HCT116 (cell line): Measurements from ENCODE around the gene HOXB7. TPM values are rescaled to one million over a fixed set of nuclear protein-coding genes. Genes with fewer than 3 reads are reported as not detected.

Source experiments
- ATAC-seq: fragments of 200-7000 bp; cut with Tn5 transposase; 2 replicates; pipeline ENCODE4 v1.9.1; 2020; ENCODE audit warnings: mild to moderate bottlenecking, moderate library complexity
- BruUV-seq: library from RNA; stranded (reverse); fragments of 400-500 nt; replicated peaks from 2 replicates; lab custom pipeline; 2021; lab: Mats Ljungman, UMichigan
- CTCF ChIA-PET: fragments of 300-600 bp; sonication (Branson Sonifier 250); formaldehyde crosslinking; loops from one replicate; lab custom pipeline; 2021; ENCODE audit warnings: antibody characterized with exemption; lab: Charles Lee
- POLR2A ChIA-PET: fragments of 300-600, 350-600 bp; sonication (Branson Sonifier 250); formaldehyde crosslinking; loops from one replicate; lab custom pipeline; 2021; ENCODE audit warnings: antibody characterized with exemption; lab: Charles Lee
- RAD21 ChIA-PET, 2 experiments: fragments of 300-600 bp; sonication (Branson Sonifier 250); formaldehyde crosslinking; loops; one replicate each; lab custom pipeline; 2023; ENCODE audit warnings: low total read pairs in 2 of 2; ENCODE audit not compliant: uncharacterized antibody in 2 of 2, unreplicated experiment in 2 of 2, low non-redundant PET in 1 of 2; lab: Charles Lee
- DNase-seq: peaks from one replicate; pipeline ENCODE4 v3.0.0-alpha.2; 2010; ENCODE audit warnings: low read depth, low spot score
- H2AFZ ChIP-seq: fragments of 200-600 bp; shearing (Covaris generic), sonication (generic); 2 replicates; pipeline ENCODE4 v1.6.1; 2017; ENCODE audit warnings: low read depth, mixed run types, mixed read lengths, antibody characterized with exemption, low read length; ENCODE audit not compliant: poor library complexity, severe bottlenecking
- H3K27ac ChIP-seq: 2 replicates; pipeline ENCODE4 v1.5.1; 2012; ENCODE audit warnings: low read depth, low read length
- H3K27me3 ChIP-seq: fragments of 200-600 bp; sonication (generic); 2 replicates; pipeline ENCODE4 v1.6.1; 2016; ENCODE audit warnings: mixed run types, low read length, mixed read lengths; ENCODE audit not compliant: insufficient read depth
- H3K36me3 ChIP-seq, 2 experiments: fragments of 200-500 bp in 1 of 2; fragments of 200-600 bp in 1 of 2; sonication (Bioruptor generic) in 1 of 2; sonication (generic) in 1 of 2; 2 replicates each; pipeline versions ENCODE4 v1.5.1 to v1.6.1; 2014 to 2016; ENCODE audit warnings: low read length in 2 of 2, inconsistent platforms in 1 of 2, mixed read lengths in 1 of 2, mixed run types in 1 of 2; ENCODE audit not compliant: insufficient read depth in 2 of 2, control insufficient read depth in 1 of 2
- H3K4me1 ChIP-seq, 2 experiments: fragments of 200-600 bp in 1 of 2; sonication (generic) in 1 of 2; 2 replicates each; pipeline versions ENCODE4 v1.5.1 to v1.6.1; 2012 to 2017; ENCODE audit warnings: low read length in 2 of 2, inconsistent platforms in 1 of 2, mild to moderate bottlenecking in 1 of 2, mixed read lengths in 1 of 2, mixed run types in 1 of 2, moderate library complexity in 1 of 2; ENCODE audit not compliant: insufficient read depth in 2 of 2, control insufficient read depth in 1 of 2
- H3K4me2 ChIP-seq: fragments of 200-600 bp; sonication (generic); 2 replicates; pipeline ENCODE4 v1.6.1; 2017; ENCODE audit warnings: mixed run types, low read length, mixed read lengths
- H3K4me3 ChIP-seq, 2 experiments: fragments of 200-600 bp in 1 of 2; sonication (generic) in 1 of 2; replicated peaks in 1 of 2; 2 replicates each; pipeline ENCODE4 v1.5.1; 2011 to 2016; ENCODE audit warnings: low read length in 2 of 2, control low read depth in 1 of 2, low read depth in 1 of 2, mild to moderate bottlenecking in 1 of 2, mixed read lengths in 1 of 2, mixed run types in 1 of 2
- H3K79me2 ChIP-seq: fragments of 200-600 bp; sonication (generic); 2 replicates; pipeline ENCODE4 v1.6.1; 2017; ENCODE audit warnings: mild to moderate bottlenecking, mixed run types, low read length, moderate library complexity, mixed read lengths; ENCODE audit not compliant: insufficient read depth
- H3K9ac ChIP-seq: fragments of 200-600 bp; sonication (generic); 2 replicates; pipeline ENCODE4 v1.6.1; 2016; ENCODE audit warnings: low read length, mixed read lengths
- H3K9me2 ChIP-seq: fragments of 200-600 bp; sonication (generic), shearing (Covaris generic); 2 replicates; pipeline ENCODE4 v1.6.1; 2017; ENCODE audit warnings: mixed run types, mild to moderate bottlenecking, moderate library complexity; ENCODE audit not compliant: insufficient read depth
- H3K9me3 ChIP-seq, 2 experiments: fragments of 200-500 bp in 1 of 2; fragments of 200-600 bp in 1 of 2; sonication (Bioruptor generic) in 1 of 2; sonication (generic) in 1 of 2; 2 replicates each; pipeline ENCODE4 v1.6.1; 2014 to 2017; ENCODE audit warnings: low read length in 2 of 2, mixed read lengths in 2 of 2, inconsistent platforms in 1 of 2, low read depth in 1 of 2, mild to moderate bottlenecking in 1 of 2, mixed run types in 1 of 2, moderate library complexity in 1 of 2; ENCODE audit not compliant: control insufficient read depth in 1 of 2, insufficient read depth in 1 of 2
- H4K20me1 ChIP-seq: fragments of 200-600 bp; sonication (generic), shearing (Covaris generic); 2 replicates; pipeline ENCODE4 v1.6.1; 2017; ENCODE audit warnings: mixed run types, mild to moderate bottlenecking, moderate library complexity; ENCODE audit not compliant: insufficient read depth
- CBX3 ChIP-seq: IDR thresholded peaks from 2 replicates; pipeline ENCODE4 v1.6.1; 2012; ENCODE audit warnings: low read depth
- CTCF ChIP-seq, 3 experiments: fragments of 200-600 bp in 1 of 3; sonication (generic) in 1 of 3; IDR thresholded peaks in 2 of 3; conservative IDR thresholded peaks in 1 of 3; 2 replicates each; pipeline ENCODE4 v1.5.1; 2012 to 2017; ENCODE audit warnings: low read depth in 2 of 3, low read length in 2 of 3, antibody characterized with exemption in 1 of 3, borderline replicate concordance in 1 of 3, control low read depth in 1 of 3, mild to moderate bottlenecking in 1 of 3, mixed read lengths in 1 of 3, mixed run types in 1 of 3, moderate library complexity in 1 of 3; ENCODE audit not compliant: insufficient read depth in 1 of 3
- EGR1 ChIP-seq: IDR thresholded peaks from 2 replicates; pipeline ENCODE4 v1.6.1; 2012; ENCODE audit warnings: low read depth
- ELF1 ChIP-seq: IDR thresholded peaks from 2 replicates; pipeline ENCODE4 v1.6.1; 2012; ENCODE audit warnings: low read depth, borderline replicate concordance
- EZH2 ChIP-seq: fragments of 200-600 bp; sonication (generic); IDR thresholded peaks from 2 replicates; pipeline ENCODE4 v1.6.1; 2017; ENCODE audit warnings: antibody characterized with exemption, mixed run types
- EZH2phosphoT487 ChIP-seq: fragments of 200-600 bp; IDR thresholded peaks from 2 replicates; pipeline ENCODE4 v1.6.1; 2018; ENCODE audit warnings: antibody characterized with exemption, borderline replicate concordance
- JUND ChIP-seq: IDR thresholded peaks from 2 replicates; pipeline ENCODE4 v1.6.1; 2012
- MAX ChIP-seq: IDR thresholded peaks from 2 replicates; pipeline ENCODE4 v1.6.1; 2012
- POLR2A ChIP-seq: IDR thresholded peaks from 2 replicates; pipeline ENCODE4 v1.7.0; 2011; ENCODE audit warnings: borderline replicate concordance; ENCODE audit not compliant: insufficient read depth, insufficient read length; ENCODE audit errors: extremely low read depth
- POLR2AphosphoS5 ChIP-seq: IDR thresholded peaks from 2 replicates; pipeline ENCODE4 v1.6.1; 2011; ENCODE audit warnings: mild to moderate bottlenecking, low read depth, low read length, moderate library complexity
- RAD21 ChIP-seq: IDR thresholded peaks from 2 replicates; pipeline ENCODE4 v1.6.1; 2012; ENCODE audit warnings: low read depth, mild to moderate bottlenecking
- SIN3A ChIP-seq: IDR thresholded peaks from 2 replicates; pipeline ENCODE4 v1.6.1; 2012; ENCODE audit warnings: low read depth
- SP1 ChIP-seq: IDR thresholded peaks from 2 replicates; pipeline ENCODE4 v1.6.1; 2012; ENCODE audit warnings: low read depth
- SRF ChIP-seq: IDR thresholded peaks from 2 replicates; pipeline ENCODE4 v1.6.1; 2012; ENCODE audit warnings: low read depth
- ZFX ChIP-seq: fragments of 450-650 bp; IDR thresholded peaks from 2 replicates; pipeline ENCODE4 v1.6.1; 2017
- ZNF274 ChIP-seq: fragments of 200-500 bp; sonication (Bioruptor generic); IDR thresholded peaks from 2 replicates; pipeline ENCODE4 v1.6.1; 2014; ENCODE audit warnings: mild to moderate bottlenecking, low read depth, low read length, inconsistent platforms
- intact Hi-C: fragments of 100-400 bp; cut with micrococcal nuclease; formaldehyde crosslinking; loops from 2 replicates; pipeline ENCODE4 v1.10.0; 2022
- total RNA-seq: library from RNA; stranded (reverse); gene quantifications from one replicate; pipeline ENCODE4 v1.2.1, GENCODE V29; 2021; ENCODE audit not compliant: unreplicated experiment

HOXB7 gene
- total RNA-seq, 1 experiment from 2014 or later: 33.6 TPM

- H2AFZ ChIP-seq: no peak overlapping the region
- peak overlapping the region; percentile 95 for H3K4me2 ChIP-seq
- no peaks in the 10 kb centered on the region for H3K9me2 ChIP-seq
- BruUV-seq: no TSS peak
- ChIA-PET POLR2A (no interaction called here), RAD21 (no interaction called here), CTCF (no interaction called here)
- H3K27me3 ChIP-seq: no peaks in the 10 kb centered on the region
- peaks cover 70% of the 10 kb centered on the region for H3K79me2 ChIP-seq
- intact Hi-C loops: no loop called here
- H3K4me1 ChIP-seq: peaks cover 23 to 57% of the 10 kb centered on the region in 2 experiments
- no peak overlapping the region for H3K4me3 ChIP-seq
- H3K9ac ChIP-seq: peak overlapping the region; percentile 97; the same call in 1 of the 2 replicates
- DNase-seq (no peak), ATAC-seq (no peak)
- no peaks in the 10 kb centered on the region for H4K20me1 ChIP-seq
- H3K36me3 ChIP-seq: no peaks in the 10 kb centered on the region
- H3K27ac ChIP-seq: peak overlapping the region; percentile 98; the same call in 1 of the 2 replicates
- TF ChIP-seq CTCF (IDR thresholded peaks at IDR 0.05 in 2 of 3, conservative IDR thresholded peaks at IDR 0.05 in 1 of 3; ENCODE audit: borderline replicate concordance in 1 of 3, insufficient read depth in 1 of 3, low read depth in 2 of 3, low read length in 2 of 3) (no peak), SIN3A (no peak), CBX3 (no peak), ZFX (no peak)
- no peaks in the 10 kb centered on the region for H3K9me3 ChIP-seq
These were observed 2.4 kb downstream of the HOXB7 start for GRCh38 chr17:48608494-48608834.

- CTCF ChIA-PET: no interaction called here
These were observed 3.8 kb downstream of the HOXB7 start for GRCh38 chr17:48606892-48607614.

More at GRCh38 chr17:48606892-48607614, 3.8 kb downstream of the HOXB7 start:
- H3K9me2 ChIP-seq: no peaks in the 10 kb centered on the region
- H3K9me3 ChIP-seq: no peaks in the 10 kb centered on the region
- no TSS peak for BruUV-seq
- DNase-seq (no peak), ATAC-seq (no peak)
- no peak overlapping the region for H3K27ac ChIP-seq
- no peak for TF ChIP-seq ELF1
- TF ChIP-seq EGR1: no peak
- no peak for TF ChIP-seq POLR2A
- TF ChIP-seq RAD21: no peak
- TF ChIP-seq POLR2AphosphoS5: no peak
- no peak for TF ChIP-seq SIN3A
- TF ChIP-seq ZNF274: no peak
- TF ChIP-seq EZH2: no peak
- TF ChIP-seq SRF: no peak
- TF ChIP-seq SP1: no peak
- no peak for TF ChIP-seq MAX
- no peak for TF ChIP-seq JUND
- no peak for TF ChIP-seq EZH2phosphoT487
- no peak overlapping the region for H2AFZ ChIP-seq
- no peak overlapping the region for H3K4me2 ChIP-seq
- no peaks in the 10 kb centered on the region for H3K27me3 ChIP-seq
- peaks cover 72% of the 10 kb centered on the region for H3K79me2 ChIP-seq
- intact Hi-C loops: no loop called here
- H3K9ac ChIP-seq: no peak overlapping the region
- H3K4me1 ChIP-seq: peaks cover 23 to 59% of the 10 kb centered on the region in 2 experiments
- ChIA-PET RAD21 (interaction anchor here in 1 of 2 experiments (0.6 kb wide), 1 partner anchor 27 kb away, joined by 3 read pairs; no protein-coding TSS in a partner anchor), POLR2A (interaction anchor here (1.0 to 1.9 kb wide), 3 partner anchors 8 to 19 kb away, joined by 3 to 6 read pairs (median 4); partner anchors contain the start of genes HOXB8 and HOXB9)
- no peak overlapping the region for H3K4me3 ChIP-seq
- H4K20me1 ChIP-seq: no peaks in the 10 kb centered on the region
- H3K36me3 ChIP-seq: no peaks in the 10 kb centered on the region
